IPS-18a (cell line): ENCODE measurements around the gene GPR39.

Source experiments
- H3K27ac ChIP-seq: one replicate; pipeline ENCODE4 v1.5.1; 2013; ENCODE audit warnings: low read length
- H3K27me3 ChIP-seq: one replicate; pipeline ENCODE4 v1.6.1; 2013; ENCODE audit warnings: mild to moderate bottlenecking, low read length; ENCODE audit not compliant: control insufficient read depth, insufficient read depth
- H3K36me3 ChIP-seq: one replicate; pipeline ENCODE4 v1.6.1; 2013; ENCODE audit warnings: low read depth, low read length; ENCODE audit not compliant: control insufficient read depth
- H3K4me1 ChIP-seq: one replicate; pipeline ENCODE4 v1.6.1; 2013; ENCODE audit warnings: low read depth, low read length; ENCODE audit not compliant: control insufficient read depth
- H3K4me3 ChIP-seq: one replicate; pipeline ENCODE4 v1.5.1; 2013; ENCODE audit warnings: low read length
- H3K9ac ChIP-seq: one replicate; pipeline ENCODE4 v1.6.1; 2013; ENCODE audit warnings: mild to moderate bottlenecking, low read length, moderate library complexity
- H3K9me3 ChIP-seq: one replicate; pipeline ENCODE4 v1.6.1; 2013; ENCODE audit warnings: low read depth, low read length; ENCODE audit not compliant: control insufficient read depth

Gene GPR39

DNA sequence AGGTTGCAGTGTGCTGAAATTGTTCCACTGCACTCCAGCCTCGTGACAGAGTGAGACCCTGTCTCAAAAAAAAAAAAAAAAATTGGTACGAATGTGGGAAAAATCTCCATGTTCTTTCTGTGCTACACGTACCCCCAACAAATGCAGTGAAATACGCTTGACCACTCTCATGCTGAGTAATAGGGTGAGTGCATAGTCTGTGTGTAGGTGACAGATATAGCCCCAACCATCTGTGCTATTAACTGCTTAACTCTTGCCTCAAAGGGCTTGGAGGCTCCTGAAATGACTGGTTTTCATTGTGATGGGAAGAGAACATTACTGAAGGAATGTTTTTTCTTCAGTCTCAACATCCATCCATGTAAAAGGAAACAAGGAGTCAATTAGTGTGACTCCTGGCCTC lies 237.7 kb downstream of the GPR39 start:
- Histone ChIP-seq H3K4me3 (no peak overlapping the region), H3K9ac (no peak overlapping the region), H3K27me3 (no peaks in the 10 kb centered on the region), H3K4me1 (peaks cover 7% of the 10 kb centered on the region), H3K27ac (no peak overlapping the region), H3K9me3 (no peaks in the 10 kb centered on the region), H3K36me3 (no peaks in the 10 kb centered on the region)

DNA sequence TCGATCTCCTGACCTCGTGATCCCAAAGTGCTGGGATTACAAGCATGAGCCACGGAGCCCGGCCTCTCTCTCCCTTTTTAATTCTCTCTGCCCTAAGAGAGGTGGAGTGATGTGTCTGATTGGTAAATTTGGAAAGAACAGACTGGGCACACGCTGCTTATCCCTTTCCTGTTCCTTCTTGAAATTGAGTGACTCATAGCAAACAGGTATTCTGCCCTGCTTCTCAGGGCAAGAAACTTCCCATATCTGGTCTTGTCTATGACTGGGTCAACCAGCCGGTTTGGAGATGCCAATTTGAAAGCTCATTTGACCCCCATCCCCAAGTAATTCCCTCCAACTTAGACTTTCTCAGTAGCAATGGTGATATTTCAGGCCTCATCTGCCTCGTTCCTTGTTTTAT lies 238.4 kb downstream of the GPR39 start:
- Histone ChIP-seq H3K9me3 (no peaks in the 10 kb centered on the region), H3K9ac (no peak overlapping the region), H3K36me3 (no peaks in the 10 kb centered on the region), H3K4me1 (peaks cover 7% of the 10 kb centered on the region), H3K27me3 (no peaks in the 10 kb centered on the region), H3K4me3 (no peak overlapping the region), H3K27ac (no peak overlapping the region)

DNA sequence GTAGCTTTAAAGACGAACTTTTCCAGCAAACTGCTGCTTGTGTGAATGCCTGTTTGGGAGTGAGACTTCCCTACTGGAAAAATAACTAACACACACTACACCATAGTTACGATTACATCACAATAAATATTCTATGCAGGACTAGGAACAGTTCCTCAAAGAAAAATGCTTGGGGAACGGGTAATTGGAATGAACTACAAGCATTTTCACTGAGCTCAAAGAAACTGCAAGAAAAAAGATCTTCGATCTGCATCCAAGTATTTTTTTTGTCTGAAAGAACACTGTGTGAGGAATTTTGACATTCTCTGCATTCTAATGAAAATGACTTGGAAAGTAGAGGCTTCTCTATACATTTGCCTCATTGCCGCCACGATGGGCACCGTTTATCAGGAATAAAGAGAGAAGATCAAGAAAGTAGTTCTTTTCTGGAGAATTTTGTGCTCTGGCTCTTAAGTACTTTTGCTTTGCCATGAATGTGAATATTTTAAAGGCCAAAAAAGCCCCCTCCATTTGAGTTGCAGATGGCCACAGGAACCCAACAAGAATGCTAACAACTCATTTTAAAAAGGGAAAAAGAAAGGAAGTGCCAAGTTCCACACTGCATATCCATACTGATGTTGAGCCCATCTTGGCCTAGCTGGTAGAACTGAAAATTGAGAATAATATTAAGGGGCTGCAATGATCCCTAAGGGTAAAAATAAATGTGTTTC lies 239.8 kb downstream of the GPR39 start:
- Histone ChIP-seq H3K36me3 (no peaks in the 10 kb centered on the region), H3K27me3 (no peaks in the 10 kb centered on the region), H3K4me3 (no peak overlapping the region), H3K9me3 (no peaks in the 10 kb centered on the region), H3K4me1 (peaks cover 7% of the 10 kb centered on the region), H3K27ac (no peak overlapping the region), H3K9ac (no peak overlapping the region)

DNA sequence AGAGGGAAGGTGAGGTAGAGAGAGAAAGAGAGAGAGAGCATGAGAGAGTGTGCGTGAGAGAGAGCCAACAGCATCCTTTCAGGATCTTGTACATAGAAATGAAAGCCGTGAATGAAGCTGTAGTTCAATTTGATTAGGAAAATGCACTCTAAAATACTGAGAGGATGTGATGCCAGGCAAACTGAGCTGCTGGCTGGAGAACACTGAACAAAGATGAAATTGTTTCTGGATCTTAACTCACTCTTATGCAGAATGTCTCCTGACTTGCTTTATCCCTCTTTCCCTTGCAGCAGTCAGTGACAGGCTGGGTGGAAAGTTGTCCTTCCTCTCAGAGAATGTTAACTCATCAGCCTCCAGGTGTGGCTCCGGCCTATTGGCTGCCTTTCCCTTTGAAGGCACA lies 242.7 kb downstream of the GPR39 start:
- Histone ChIP-seq H3K36me3 (no peaks in the 10 kb centered on the region), H3K9ac (no peak overlapping the region), H3K27ac (no peak overlapping the region)

DNA sequence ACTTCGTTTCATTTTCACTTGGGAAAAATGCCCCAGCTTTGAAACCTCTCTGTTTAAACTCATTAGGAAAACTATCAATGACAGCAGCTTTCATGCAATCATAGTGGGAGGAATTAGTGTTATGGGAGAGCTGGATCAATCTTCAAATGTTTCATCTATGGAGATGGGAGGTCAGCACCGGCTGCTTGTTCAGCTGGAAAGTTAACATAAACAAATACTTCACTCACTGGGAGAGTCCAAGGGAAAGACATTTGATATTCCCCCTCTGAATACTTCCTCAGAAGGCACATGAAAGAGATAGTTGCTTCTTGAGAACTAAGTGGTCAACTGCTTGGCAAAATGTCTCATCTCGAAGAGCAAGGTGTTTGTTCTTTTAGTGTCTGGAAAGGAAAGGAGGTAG lies 246.1 kb downstream of the GPR39 start:
- Histone ChIP-seq H3K9me3 (no peaks in the 10 kb centered on the region), H3K27ac (no peak overlapping the region), H3K4me3 (no peak overlapping the region), H3K27me3 (peaks cover 18% of the 10 kb centered on the region), H3K36me3 (no peaks in the 10 kb centered on the region), H3K9ac (no peak overlapping the region), H3K4me1 (peaks cover under 1% of the 10 kb centered on the region)

More for the DNA sequence above, 242.7 kb downstream of the GPR39 start:
- H3K27me3 ChIP-seq: no peaks in the 10 kb centered on the region
- H3K4me3 ChIP-seq: no peak overlapping the region
- peaks cover 7% of the 10 kb centered on the region for H3K4me1 ChIP-seq
- no peaks in the 10 kb centered on the region for H3K9me3 ChIP-seq

DNA sequence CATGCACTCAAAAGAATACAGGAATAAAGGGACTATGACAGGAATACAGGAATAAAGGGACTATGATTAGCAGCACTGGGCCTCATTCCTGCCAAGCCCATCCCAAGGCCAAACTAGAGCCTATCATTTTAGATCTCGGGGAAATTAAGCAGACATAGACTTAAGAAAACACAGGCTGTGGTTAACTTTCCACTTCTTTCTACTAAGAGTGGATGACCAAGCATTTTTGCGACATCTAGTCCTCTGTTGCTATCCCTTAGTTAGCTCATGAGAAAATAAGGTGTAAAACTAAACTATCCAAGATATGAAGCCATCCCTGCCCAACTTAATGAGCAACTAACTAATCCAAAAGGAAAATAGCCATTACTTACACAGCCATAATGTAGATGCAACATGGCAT lies 247.5 kb downstream of the GPR39 start:
- Histone ChIP-seq H3K27ac (no peak overlapping the region), H3K4me3 (no peak overlapping the region)

DNA sequence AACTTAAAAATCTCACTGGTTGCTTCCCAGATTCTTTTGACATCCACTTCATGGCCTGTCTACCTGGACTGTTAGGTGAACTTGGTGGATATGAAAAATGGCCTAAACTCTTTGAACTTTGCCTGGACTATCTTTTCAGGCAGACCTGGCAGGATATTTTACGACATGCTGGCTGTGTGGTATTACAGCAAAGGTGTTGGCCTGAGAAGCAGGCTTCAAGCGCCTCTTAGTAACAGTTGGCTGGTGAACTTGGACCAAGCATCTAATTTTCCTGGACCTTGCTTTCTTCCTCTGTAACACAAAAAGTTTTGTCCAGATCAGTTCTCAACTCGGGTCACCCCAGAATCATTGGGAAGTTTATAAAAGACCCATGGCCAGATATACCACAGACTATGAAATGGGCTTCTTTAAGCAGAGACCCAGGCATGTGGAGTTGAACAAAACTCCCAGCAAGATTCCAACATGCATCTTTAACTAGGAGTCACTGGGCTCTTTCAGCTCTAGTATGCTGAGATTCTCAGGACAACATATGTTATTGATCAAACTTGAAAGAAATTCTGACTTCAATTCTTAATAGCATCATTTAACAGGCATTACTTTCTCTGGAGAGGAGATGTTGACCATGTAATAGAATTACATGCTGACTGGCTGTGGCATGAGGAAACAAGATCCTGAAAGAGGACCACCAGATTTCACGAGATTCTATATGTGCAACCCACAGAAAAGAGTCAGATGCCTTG lies 249.0 kb downstream of the GPR39 start:
- H3K9me3 ChIP-seq: no peaks in the 10 kb centered on the region
- H3K4me1 ChIP-seq: peaks cover 4% of the 10 kb centered on the region
- peaks cover 47% of the 10 kb centered on the region for H3K27me3 ChIP-seq
- no peak overlapping the region for H3K9ac ChIP-seq
- H3K4me3 ChIP-seq: no peak overlapping the region
- H3K36me3 ChIP-seq: no peaks in the 10 kb centered on the region
- H3K27ac ChIP-seq: no peak overlapping the region

More for the DNA sequence above, 247.5 kb downstream of the GPR39 start:
- Histone ChIP-seq H3K9me3 (no peaks in the 10 kb centered on the region), H3K4me1 (peaks cover 4% of the 10 kb centered on the region), H3K9ac (no peak overlapping the region), H3K36me3 (no peaks in the 10 kb centered on the region), H3K27me3 (peaks cover 32% of the 10 kb centered on the region)

DNA sequence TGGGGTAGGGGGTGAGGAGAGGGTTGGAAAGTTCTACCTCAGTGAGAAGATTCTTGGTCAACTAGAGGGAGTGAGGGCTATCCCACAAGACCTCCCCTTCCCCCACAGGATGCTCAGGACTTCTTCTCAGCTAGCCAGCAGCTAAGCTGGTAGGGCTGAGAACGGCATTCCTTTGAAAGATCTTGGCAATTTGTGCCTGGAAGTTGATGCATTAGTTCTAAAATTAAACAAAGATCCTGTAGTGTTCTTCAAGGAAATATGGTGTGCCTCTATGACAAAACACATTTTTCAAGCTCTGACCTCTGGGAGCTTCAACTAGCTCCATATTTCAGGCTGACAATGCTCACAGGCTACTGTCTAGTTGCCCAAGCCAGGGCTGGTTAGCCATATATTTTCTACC lies 251.1 kb downstream of the GPR39 start:
- no peaks in the 10 kb centered on the region for H3K36me3 ChIP-seq
- H3K27ac ChIP-seq: no peak overlapping the region
- H3K4me3 ChIP-seq: no peak overlapping the region
- H3K4me1 ChIP-seq: peaks cover 4% of the 10 kb centered on the region
- H3K27me3 ChIP-seq: peaks cover 68% of the 10 kb centered on the region
- H3K9me3 ChIP-seq: no peaks in the 10 kb centered on the region
- no peak overlapping the region for H3K9ac ChIP-seq

DNA sequence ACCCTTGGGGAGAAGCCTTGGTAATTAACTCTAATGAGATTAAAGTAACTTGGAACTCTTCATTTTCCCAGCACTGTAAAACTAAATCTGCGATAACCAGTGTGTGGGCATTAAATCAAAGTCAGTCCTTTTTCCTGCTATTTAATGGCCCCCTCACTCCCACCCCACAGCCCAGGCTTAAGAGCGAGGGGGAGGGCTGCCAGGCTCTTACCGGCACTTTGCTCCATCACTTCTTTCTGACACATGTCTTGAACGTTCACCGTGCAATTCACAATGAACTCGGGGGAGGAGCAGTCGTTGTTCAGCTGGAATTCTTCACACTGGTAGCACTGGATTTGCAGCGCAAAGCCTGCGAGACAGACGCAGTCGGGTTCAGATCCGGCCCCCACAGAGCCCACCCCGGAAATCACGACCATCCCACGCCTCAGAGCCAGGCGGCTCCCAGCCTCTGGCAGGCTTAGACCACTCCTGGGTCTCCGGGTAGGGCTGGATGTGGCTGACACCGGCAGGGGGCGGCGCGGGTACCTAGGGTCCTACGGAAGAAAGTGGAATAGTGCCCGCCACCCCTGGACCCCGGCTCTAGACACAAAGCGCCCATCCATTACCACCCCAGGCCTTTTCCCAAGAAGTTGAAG lies 251.7 kb downstream of the GPR39 start:
- Histone ChIP-seq H3K4me1 (peaks cover 4% of the 10 kb centered on the region), H3K4me3 (peak overlapping the region; percentile 74), H3K27ac (no peak overlapping the region), H3K36me3 (no peaks in the 10 kb centered on the region), H3K9me3 (no peaks in the 10 kb centered on the region), H3K9ac (no peak overlapping the region), H3K27me3 (peaks cover 74% of the 10 kb centered on the region)

DNA sequence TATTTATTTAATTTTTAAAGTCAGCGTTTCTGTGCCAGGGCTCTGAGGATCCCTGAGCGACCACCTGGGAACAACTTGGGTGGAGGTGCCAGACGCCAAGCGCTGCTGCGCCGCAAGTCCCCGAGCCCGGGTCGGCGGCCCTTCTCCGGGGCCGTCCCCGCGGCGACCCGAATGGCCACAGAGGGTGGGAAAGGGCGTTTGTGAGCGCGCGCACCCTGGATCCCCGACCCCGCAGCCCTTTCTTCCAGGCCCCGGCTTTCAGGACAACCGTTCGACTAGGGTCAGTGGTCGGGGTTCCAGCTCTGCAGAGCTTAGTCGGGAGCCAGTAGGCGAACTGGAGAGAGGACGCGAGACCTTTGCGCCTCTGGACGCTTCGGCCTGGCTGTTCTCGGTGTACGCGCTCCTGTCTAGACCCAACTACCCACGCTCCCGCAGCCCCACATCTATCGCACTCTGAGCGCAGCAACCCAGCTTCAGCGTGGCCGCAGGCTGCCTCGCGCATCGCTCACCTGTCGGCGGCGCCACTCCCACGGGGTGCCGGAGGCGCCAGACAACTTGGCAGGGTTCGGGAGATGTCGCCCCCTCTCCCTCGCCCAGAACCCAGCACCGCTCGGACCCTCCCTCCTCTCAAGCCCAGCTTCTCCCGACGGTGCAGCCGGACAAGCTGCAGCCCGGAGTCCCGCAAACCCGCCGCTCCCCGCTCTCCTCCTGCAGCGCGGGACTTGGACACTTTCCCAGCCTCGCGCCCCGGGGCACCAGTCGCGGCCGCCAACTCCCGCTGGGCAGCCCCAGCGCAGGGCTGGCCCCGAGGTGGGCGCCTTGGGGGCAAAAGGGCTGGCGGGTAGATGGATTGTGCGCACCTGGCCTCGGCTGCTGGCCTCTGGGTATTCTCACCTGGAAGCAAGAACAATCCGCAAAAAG lies 252.6 kb downstream of the GPR39 start:
- Histone ChIP-seq H3K9me3 (no peaks in the 10 kb centered on the region), H3K36me3 (no peaks in the 10 kb centered on the region), H3K4me3 (peak overlapping the region; percentile 74), H3K27me3 (peaks cover 83% of the 10 kb centered on the region), H3K9ac (no peak overlapping the region), H3K27ac (no peak overlapping the region), H3K4me1 (peaks cover 4% of the 10 kb centered on the region)

DNA sequence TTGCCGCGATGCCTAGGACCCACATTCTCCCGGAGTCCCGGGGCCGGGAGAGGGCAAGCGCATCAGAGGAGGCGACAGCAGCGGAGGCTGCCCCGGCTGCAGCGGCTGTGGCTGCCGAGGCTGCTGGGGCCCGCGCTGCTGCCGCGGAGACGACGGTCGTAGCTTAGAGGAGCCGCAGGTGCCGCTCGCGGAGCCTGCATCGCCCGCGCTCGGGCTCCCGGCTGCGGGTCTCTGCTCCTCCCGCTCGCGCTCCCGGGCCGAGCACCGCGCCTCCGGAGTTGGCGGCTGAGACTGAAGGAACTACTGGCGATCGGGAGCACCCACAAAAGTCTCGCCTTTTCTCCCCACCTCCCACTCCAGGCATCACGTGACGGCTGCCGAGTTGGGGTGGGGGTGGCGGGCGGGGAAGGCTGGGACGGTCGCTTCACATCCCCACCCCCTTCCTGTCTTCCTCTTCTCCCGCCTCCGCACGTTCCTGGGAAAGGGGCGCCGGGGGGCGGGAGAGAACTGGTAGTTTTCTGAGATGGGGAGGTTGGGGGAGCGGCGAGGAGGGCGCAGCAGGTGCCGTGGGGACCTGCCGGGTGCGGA lies 253.4 kb downstream of the GPR39 start, which contains the start of gene LYPD1:
Gene LYPD1, minus strand, starts transcription at position 298 of the 588 bp plus-strand sequence. Its CDS starts 273 bp downstream, at position 25.
- Histone ChIP-seq H3K4me3 (peak within 1 kb of the TSS; percentile 74), H3K9me3 (no peaks in the 10 kb centered on the region), H3K4me1 (peaks cover 4% of the 10 kb centered on the region), H3K9ac (no peak within 1 kb of the TSS), H3K27ac (no peak within 1 kb of the TSS), H3K27me3 (peaks cover 84% of the 10 kb centered on the region), H3K36me3 (no peaks in the 10 kb centered on the region)
